BLaER1 treated with 17β-estradiol and CSF1 and Interleukin-3, amounts not matched to agents 10 nM and 100 nM (cell line): ENCODE data around the gene SLC9A2.

Experiments used
- H3K27ac ChIP-seq, 11 experiments: shearing (Covaris generic); formaldehyde crosslinking; 2 replicates each; pipeline ENCODE4 v1.8.1; 2022
- H3K27me3 ChIP-seq, 11 experiments: shearing (Covaris generic); formaldehyde crosslinking; 2 replicates each; pipeline ENCODE4 v1.8.1; 2022
- H3K36me3 ChIP-seq, 11 experiments: shearing (Covaris generic); formaldehyde crosslinking; 2 replicates each; pipeline ENCODE4 v1.8.1; 2022
- H3K4me1 ChIP-seq, 10 experiments: shearing (Covaris generic); formaldehyde crosslinking; 2 replicates each; pipeline ENCODE4 v1.8.1; 2022
- H3K4me2 ChIP-seq, 11 experiments: shearing (Covaris generic); formaldehyde crosslinking; 2 replicates each; pipeline ENCODE4 v1.8.1; 2022
- H3K4me3 ChIP-seq, 10 experiments: shearing (Covaris generic); formaldehyde crosslinking; 2 replicates each; pipeline ENCODE4 v1.8.1; 2022
- H3K9ac ChIP-seq, 11 experiments: shearing (Covaris generic); formaldehyde crosslinking; 2 replicates each; pipeline ENCODE4 v1.8.1; 2022
- H3K9me3 ChIP-seq, 11 experiments: shearing (Covaris generic); formaldehyde crosslinking; replicated peaks in 1 of 11; 2 replicates each; pipeline ENCODE4 v1.8.1; 2022
- H4K20me1 ChIP-seq, 11 experiments: shearing (Covaris generic); formaldehyde crosslinking; 2 replicates each; pipeline ENCODE4 v1.8.1; 2022
- Cebpa-rat ChIP-seq, 11 experiments: shearing (Covaris generic); IDR thresholded peaks; 2 replicates each; pipeline ENCODE4 v1.8.1; 2022

SLC9A2 gene

DNA sequence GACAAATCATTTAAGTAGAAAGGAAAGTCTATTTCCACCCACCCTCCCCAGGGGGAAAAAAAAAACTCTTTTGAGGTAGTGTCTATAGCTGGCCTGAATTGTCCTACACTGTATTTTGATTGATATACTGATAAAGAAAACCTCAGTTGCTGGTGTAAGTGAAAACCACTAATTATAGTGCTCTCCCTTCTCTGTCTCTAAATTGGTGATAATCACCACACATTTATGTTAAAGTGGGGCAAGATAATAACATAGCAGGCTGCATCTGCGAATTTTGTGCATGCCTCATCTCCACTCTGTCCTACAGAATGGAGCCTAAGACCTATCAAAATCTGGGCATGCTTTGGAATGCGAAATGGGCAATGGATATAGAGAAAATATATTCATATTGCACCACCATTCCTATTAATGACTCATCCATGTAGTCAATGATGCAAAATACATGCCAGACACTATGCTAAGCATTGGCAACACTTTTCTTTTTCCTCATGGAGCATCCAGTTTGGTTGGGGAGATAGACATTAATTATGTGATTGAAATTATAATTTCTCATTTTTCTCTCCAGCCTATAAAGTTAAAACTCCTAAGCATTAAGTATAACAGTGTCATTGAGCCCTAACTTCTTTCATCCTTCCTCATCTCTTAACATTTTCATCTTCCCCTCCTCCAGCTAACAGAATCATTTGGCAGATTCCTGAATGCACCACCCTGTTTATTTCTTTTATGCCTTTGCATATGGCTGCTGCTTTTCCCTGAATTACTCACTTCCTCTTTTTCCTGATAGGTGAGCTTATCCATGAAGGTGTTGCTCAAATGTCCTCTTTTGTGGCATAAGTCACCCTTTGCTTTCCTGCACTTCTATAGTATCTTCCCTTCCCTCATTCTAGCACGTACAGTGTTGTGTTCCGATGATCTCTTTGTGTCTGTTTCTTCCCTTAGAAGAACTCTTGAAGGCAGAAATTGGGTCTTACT is 58.2 kb downstream of the SLC9A2 start:
- Histone ChIP-seq H3K9ac (no peak overlapping the region), H4K20me1 (no peaks in the 10 kb centered on the region), H3K4me2 (no peak overlapping the region), H3K4me1 (peaks cover 0 to 5% (median 3%) of the 10 kb centered on the region in 10 experiments; a peak in 11 of 20 replicates), H3K27me3 (no peaks in the 10 kb centered on the region), H3K36me3 (no peaks in the 10 kb centered on the region), H3K4me3 (no peak overlapping the region), H3K27ac (no peak overlapping the region), H3K9me3 (peaks cover 0 to 11% (median 0%) of the 10 kb centered on the region in 11 experiments; a peak in 1 of 22 replicates)
- no peak for TF ChIP-seq Cebpa-rat (IDR thresholded peaks at IDR 0.05)

DNA sequence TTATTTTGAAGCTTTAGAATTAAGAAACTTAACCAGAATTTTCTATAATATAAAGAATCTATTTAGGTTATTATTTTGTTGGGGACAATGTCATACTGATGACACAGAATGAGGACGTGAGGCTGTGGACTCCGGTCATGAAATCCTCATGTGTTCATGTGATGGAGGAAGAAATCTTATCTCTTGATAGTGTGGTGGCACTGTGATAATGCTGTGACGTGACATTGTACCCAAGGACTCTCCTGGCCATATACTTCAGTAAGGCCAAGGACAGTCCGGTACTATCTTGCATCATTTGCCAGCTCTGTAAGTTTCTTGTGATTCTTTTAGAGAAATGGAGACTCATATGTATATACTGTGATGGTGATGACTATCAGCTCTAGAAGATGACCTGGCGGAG is 59.1 kb downstream of the SLC9A2 start:
- no peak overlapping the region for H3K4me3 ChIP-seq
- peaks cover 0 to 11% (median 0%) of the 10 kb centered on the region in 11 experiments; a peak in 1 of 22 replicates for H3K9me3 ChIP-seq
- H3K36me3 ChIP-seq = no peaks in the 10 kb centered on the region
- TF ChIP-seq Cebpa-rat (IDR thresholded peaks at IDR 0.05) = no peak
- H3K27me3 ChIP-seq = no peaks in the 10 kb centered on the region
- H3K27ac ChIP-seq = no peak overlapping the region
- no peaks in the 10 kb centered on the region for H4K20me1 ChIP-seq
- H3K4me2 ChIP-seq = no peak overlapping the region
- no peaks in the 10 kb centered on the region for H3K4me1 ChIP-seq
- H3K9ac ChIP-seq = no peak overlapping the region

DNA sequence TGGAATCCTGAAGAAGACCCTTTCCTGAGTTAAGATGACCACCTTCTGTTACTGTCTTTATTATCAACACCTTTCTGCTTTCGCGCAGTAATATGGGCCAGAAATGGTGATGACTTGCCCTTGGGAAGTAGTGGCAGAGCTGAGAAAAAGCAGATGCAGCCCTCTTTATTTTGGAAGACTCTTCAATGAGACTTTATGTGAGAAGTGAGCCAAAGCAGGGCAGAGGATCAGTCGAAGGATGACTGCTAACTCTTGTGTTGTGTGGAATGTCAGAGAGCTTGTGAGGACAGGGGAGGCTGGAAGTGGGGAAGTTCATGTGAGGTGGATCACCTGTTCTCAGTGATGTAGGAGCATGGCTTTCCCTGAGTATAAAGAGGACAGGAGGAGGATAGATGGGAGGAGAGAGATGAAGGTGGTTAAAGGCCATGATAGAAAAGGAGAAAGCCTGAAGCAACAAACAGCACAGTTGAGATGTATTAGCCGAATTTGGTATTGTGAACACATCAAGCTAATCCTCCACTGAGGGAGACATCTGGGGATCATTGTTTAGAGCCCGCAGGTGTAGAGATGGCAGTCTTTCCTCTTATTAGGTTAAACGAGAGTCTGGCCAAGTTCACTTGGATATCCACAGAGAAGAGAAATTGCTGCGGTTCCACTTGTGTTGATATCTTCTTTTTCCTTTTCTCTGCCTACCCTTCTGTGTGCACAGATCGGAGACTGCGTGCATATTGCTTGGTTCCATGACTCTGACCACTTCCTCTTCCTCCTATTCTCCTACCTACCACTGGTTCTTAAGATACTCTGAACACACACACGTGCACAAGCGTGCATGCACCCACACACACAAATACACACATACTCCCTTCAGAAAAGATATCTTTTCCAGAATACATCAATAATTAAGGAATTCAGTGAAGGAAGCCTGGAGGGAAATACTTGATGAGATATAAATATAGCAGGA is 67.4 kb downstream of the SLC9A2 start:
- Histone ChIP-seq H3K9ac (no peak overlapping the region), H3K4me2 (peak overlapping the region in 10 of 11 experiments; percentile 2 to 48 (median 29); a peak in 15 of 22 replicates), H3K4me1 (peaks cover 0 to 9% (median 7%) of the 10 kb centered on the region in 10 experiments; a peak in 10 of 20 replicates), H3K9me3 (no peaks in the 10 kb centered on the region), H3K4me3 (no peak overlapping the region), H4K20me1 (no peaks in the 10 kb centered on the region), H3K36me3 (no peaks in the 10 kb centered on the region), H3K27ac (no peak overlapping the region), H3K27me3 (no peaks in the 10 kb centered on the region)
- no peak for TF ChIP-seq Cebpa-rat (IDR thresholded peaks at IDR 0.05)

DNA sequence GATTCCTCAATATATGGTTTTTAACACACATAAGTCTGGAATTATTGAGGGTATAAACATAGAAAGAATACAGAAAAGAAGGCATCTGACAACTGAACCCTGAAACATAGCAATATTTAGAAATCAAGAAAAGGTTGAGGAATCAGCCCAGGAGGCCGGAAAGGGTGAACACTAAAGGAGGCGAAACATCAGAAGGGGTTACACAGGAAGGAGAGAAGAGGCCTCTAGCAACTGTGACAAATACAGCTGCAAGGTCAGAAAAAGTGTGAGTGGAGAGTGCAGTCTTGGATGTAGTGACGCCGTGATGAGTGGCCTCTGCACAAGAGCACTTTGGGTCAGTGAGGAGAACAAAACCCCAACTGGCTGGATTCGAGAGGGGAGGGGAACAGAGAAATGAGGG is 70.7 kb downstream of the SLC9A2 start:
- no peaks in the 10 kb centered on the region for H3K36me3 ChIP-seq
- H3K27me3 ChIP-seq = no peaks in the 10 kb centered on the region
- H3K9me3 ChIP-seq = no peaks in the 10 kb centered on the region
- TF ChIP-seq Cebpa-rat (IDR thresholded peaks at IDR 0.05) = no peak
- H4K20me1 ChIP-seq = no peaks in the 10 kb centered on the region
- peaks cover 0 to 9% (median 7%) of the 10 kb centered on the region in 10 experiments; a peak in 10 of 20 replicates for H3K4me1 ChIP-seq
- H3K4me3 ChIP-seq = no peak overlapping the region
- no peak overlapping the region for H3K9ac ChIP-seq
- H3K4me2 ChIP-seq = no peak overlapping the region
- no peak overlapping the region for H3K27ac ChIP-seq

DNA sequence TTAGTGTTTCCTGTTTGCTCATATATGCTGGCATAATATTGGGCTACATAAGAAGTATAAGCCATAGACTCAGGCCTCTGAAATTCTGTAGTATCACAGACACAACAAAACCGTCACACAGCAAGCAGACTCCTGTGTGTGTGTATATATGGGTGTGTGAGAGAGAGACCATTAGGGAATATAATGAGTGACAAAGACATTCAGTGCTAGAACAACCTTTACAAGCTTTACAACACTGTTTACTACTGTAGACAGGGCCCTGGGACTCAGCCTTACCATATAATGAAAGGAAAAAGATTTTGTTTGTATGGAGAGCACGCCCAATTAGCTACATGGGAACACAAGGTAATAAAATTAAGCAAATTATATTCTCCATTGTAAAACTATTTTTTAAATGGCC is 77.1 kb downstream of the SLC9A2 start:
- Histone ChIP-seq H4K20me1 (no peaks in the 10 kb centered on the region), H3K36me3 (no peaks in the 10 kb centered on the region), H3K27ac (no peak overlapping the region), H3K4me3 (no peak overlapping the region), H3K9me3 (no peaks in the 10 kb centered on the region), H3K4me2 (no peak overlapping the region), H3K9ac (no peak overlapping the region), H3K4me1 (no peaks in the 10 kb centered on the region), H3K27me3 (no peaks in the 10 kb centered on the region)
- TF ChIP-seq Cebpa-rat (IDR thresholded peaks at IDR 0.05) = no peak

DNA sequence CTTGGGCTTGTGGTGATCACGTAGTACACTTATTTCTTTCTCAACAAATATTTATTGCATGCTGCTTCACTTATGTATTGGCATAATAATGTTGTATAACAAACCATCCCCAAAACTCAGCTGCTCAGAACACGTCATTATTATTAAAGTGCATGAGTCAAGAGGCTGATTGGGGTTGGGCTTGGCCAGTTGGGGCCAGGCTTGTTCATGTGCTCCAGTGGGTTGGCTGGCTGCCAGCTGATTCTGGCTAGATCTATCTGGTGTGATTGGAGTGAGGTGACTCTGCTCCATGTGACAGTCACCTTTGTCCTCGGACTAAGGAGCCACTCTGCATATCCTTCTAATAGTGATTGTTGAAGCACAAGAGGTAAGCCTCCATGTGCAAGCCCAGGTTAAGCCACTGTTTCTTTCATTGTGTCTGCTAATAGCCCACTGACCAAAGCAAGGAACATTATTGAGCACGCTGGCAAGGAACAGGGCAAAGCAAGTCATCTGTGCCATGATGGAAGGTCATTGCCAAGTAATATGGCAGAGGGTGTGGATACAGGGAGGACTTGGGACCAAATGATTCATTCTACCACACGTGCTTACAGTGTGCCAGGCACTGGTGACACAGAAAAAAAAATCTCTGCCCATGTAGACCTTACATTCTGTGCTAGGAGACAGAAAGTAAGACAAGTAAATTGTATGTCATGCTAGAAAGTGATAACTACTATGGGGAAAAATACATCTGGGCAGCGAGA is 79.2 kb downstream of the SLC9A2 start:
- no peaks in the 10 kb centered on the region for H3K27me3 ChIP-seq
- no peaks in the 10 kb centered on the region for H3K4me1 ChIP-seq
- no peaks in the 10 kb centered on the region for H3K36me3 ChIP-seq
- no peak overlapping the region for H3K27ac ChIP-seq
- no peak for TF ChIP-seq Cebpa-rat (IDR thresholded peaks at IDR 0.05)
- no peaks in the 10 kb centered on the region for H4K20me1 ChIP-seq
- no peaks in the 10 kb centered on the region for H3K9me3 ChIP-seq
- no peak overlapping the region for H3K4me3 ChIP-seq
- H3K4me2 ChIP-seq = no peak overlapping the region
- H3K9ac ChIP-seq = no peak overlapping the region

DNA sequence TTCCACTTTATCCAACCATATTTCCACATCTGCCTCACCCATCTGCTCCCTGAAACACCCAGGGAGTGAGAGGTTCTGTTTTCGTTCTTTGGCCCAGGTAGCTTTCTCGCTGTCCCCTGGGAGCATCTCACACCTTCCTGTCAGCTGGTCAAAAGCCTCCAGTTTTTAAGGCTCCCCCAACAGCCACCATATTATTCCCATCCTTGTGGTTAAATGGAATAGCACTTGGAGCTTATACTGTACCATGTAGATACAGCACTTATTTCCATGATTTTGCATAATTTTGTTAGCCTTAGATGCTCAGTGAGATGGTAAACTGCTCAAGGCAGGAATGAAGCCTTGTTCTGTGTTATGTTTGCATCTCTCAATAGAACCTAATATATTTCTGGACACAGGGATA is 84.0 kb downstream of the SLC9A2 start:
- H3K36me3 ChIP-seq = no peaks in the 10 kb centered on the region
- H3K4me2 ChIP-seq = no peak overlapping the region
- no peak overlapping the region for H3K4me3 ChIP-seq
- no peaks in the 10 kb centered on the region for H3K27me3 ChIP-seq
- TF ChIP-seq Cebpa-rat (IDR thresholded peaks at IDR 0.05) = no peak
- H3K9ac ChIP-seq = no peak overlapping the region
- H3K4me1 ChIP-seq = no peaks in the 10 kb centered on the region
- no peak overlapping the region for H3K27ac ChIP-seq
- H3K9me3 ChIP-seq = no peaks in the 10 kb centered on the region
- no peaks in the 10 kb centered on the region for H4K20me1 ChIP-seq

DNA sequence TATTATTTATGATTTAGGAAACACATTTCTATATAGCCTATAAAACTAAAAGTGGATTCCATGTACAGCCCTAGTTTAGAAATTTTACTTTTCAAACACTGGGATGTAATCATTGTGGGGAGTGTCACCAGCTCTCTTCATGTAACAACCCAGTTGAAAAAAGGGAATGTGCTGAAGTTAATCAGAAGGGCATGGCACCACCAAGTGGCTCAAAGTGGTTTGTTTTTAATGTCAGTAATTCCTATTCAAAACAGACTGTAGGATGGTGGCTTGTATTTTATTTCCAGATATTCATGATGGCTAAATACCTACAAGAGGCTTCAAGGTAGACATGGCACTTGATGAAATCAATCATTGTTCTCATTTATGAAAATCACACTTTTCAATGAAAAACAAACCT is 84.4 kb downstream of the SLC9A2 start:
- Histone ChIP-seq H3K4me3 (no peak overlapping the region), H3K27ac (no peak overlapping the region), H3K9me3 (no peaks in the 10 kb centered on the region), H3K4me1 (no peaks in the 10 kb centered on the region), H4K20me1 (no peaks in the 10 kb centered on the region), H3K4me2 (no peak overlapping the region), H3K9ac (no peak overlapping the region), H3K36me3 (no peaks in the 10 kb centered on the region), H3K27me3 (no peaks in the 10 kb centered on the region)
- no peak for TF ChIP-seq Cebpa-rat (IDR thresholded peaks at IDR 0.05)

DNA sequence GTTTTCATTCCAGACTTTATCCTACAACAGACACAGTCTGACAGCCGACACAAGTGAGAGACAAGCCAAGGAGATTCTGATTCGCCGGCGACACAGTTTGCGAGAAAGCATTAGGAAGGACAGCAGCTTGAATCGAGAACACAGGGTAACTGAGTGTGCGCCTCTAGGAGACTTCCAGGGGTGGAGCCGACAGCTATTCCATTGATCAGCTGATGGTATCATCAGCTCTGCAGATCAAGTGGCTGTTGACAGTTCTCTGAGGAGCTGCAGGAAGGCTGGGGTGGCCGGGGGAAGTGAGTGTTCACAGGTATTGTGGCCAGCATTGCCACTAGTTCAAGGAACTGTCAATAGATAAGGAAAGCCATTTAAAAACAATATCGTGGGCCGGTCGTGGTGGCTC is 85.2 kb downstream of the SLC9A2 start:
- Histone ChIP-seq H4K20me1 (no peaks in the 10 kb centered on the region), H3K4me3 (no peak overlapping the region), H3K27me3 (no peaks in the 10 kb centered on the region), H3K27ac (no peak overlapping the region), H3K4me1 (no peaks in the 10 kb centered on the region), H3K9ac (no peak overlapping the region), H3K9me3 (no peaks in the 10 kb centered on the region), H3K36me3 (no peaks in the 10 kb centered on the region), H3K4me2 (no peak overlapping the region)
- TF ChIP-seq Cebpa-rat (IDR thresholded peaks at IDR 0.05) = no peak
